ENCODE measurements around the gene GAREM2.

The GAREM2 gene

GRCh38 chr2:26169681-26170414 is 3.0 kb upstream of the GAREM2 start:
- DNase-seq = no peak

- no peak for DNase-seq
Observed at GRCh38 chr2:26170795-26171194, 2.1 kb upstream of the GAREM2 start.

GRCh38 chr2:26172189-26172870 is 558 bp upstream of the GAREM2 start:
- no peak for DNase-seq

- DNase-seq = peak in 8 of 14 donors; percentile 16 to 70 (median 51)
Observed at GRCh38 chr2:26173776-26174482, 1.0 kb downstream of the GAREM2 start.

- DNase-seq = peak in 1 of 14 donors; percentile 26
Observed at GRCh38 chr2:26174691-26175465, 2.0 kb downstream of the GAREM2 start.

GRCh38 chr2:26175466-26176278 is 2.8 kb downstream of the GAREM2 start:
- peak in 1 of 14 donors; percentile 46 for DNase-seq

GRCh38 chr2:26176279-26176615 is 3.4 kb downstream of the GAREM2 start:
- DNase-seq = no peak

GRCh38 chr2:26177122-26177521 is 4.2 kb downstream of the GAREM2 start:
- DNase-seq = no peak

GRCh38 chr2:26178246-26178645 is 5.4 kb downstream of the GAREM2 start:
- no peak for DNase-seq

GRCh38 chr2:26178746-26179436 is 6.0 kb downstream of the GAREM2 start:
- DNase-seq = peak in 5 of 14 donors; percentile 36 to 77 (median 48)

- peak in 5 of 14 donors; percentile 12 to 50 (median 39) for DNase-seq
Observed at GRCh38 chr2:26179446-26179913, 6.6 kb downstream of the GAREM2 start.

- DNase-seq = no peak
Observed at GRCh38 chr2:26182441-26182840, 9.6 kb downstream of the GAREM2 start.

- DNase-seq = no peak
Observed at GRCh38 chr2:26182887-26183630, 10.2 kb downstream of the GAREM2 start.

- DNase-seq = no peak
Observed at GRCh38 chr2:26184121-26184520, 11.2 kb downstream of the GAREM2 start.

GRCh38 chr2:26184555-26185303 is 11.8 kb downstream of the GAREM2 start:
- DNase-seq = peak in 3 of 14 donors; percentile 6 to 40 (median 21)

GRCh38 chr2:26185304-26185928 is 12.5 kb downstream of the GAREM2 start:
- no peak for DNase-seq

GRCh38 chr2:26185954-26186770 is 13.3 kb downstream of the GAREM2 start:
- DNase-seq = no peak

GRCh38 chr2:26187114-26187513 is 14.2 kb downstream of the GAREM2 start:
- no peak for DNase-seq

Measured in C1 segment of cervical spinal cord (tissue), 14 donors.